Esophagus muscularis mucosa (tissue), 4 donors: ENCODE data around the gene MYO19.
"Not testable (repeated sequence)": the region's sequence is repeated elsewhere in the genome, so short reads cannot be mapped to it uniquely, and the experiment has no call there.

Source experiments
- EP300 ChIP-seq: sonication (generic); formaldehyde crosslinking; IDR thresholded peaks from one replicate; pipeline ENCODE4 v1.6.1; 2017; ENCODE audit warnings: antibody characterized with exemption
- POLR2A ChIP-seq: fragments of 450-650 bp; IDR thresholded peaks from one replicate; pipeline ENCODE4 v1.6.1; 2017; ENCODE audit warnings: antibody characterized with exemption, moderate library complexity, mild to moderate bottlenecking, low read depth
- POLR2AphosphoS5 ChIP-seq, 2 donors: sonication (generic); formaldehyde crosslinking; IDR thresholded peaks; one replicate each; pipeline ENCODE4 v1.6.1; 2017; ENCODE audit warnings: antibody characterized with exemption in 2 of 2
- TF ChIP-seq, protein P1 (sequence below), 3 experiments: fragments of 200-600 bp in 2 of 3; fragments of 450-650 bp in 1 of 3; sonication (generic) in 2 of 3; IDR thresholded peaks; one replicate each; pipeline ENCODE4 v1.5.1; 2017 to 2019; ENCODE audit warnings: antibody characterized with exemption in 3 of 3, mild to moderate bottlenecking in 2 of 3, moderate library complexity in 1 of 3

DNA sequence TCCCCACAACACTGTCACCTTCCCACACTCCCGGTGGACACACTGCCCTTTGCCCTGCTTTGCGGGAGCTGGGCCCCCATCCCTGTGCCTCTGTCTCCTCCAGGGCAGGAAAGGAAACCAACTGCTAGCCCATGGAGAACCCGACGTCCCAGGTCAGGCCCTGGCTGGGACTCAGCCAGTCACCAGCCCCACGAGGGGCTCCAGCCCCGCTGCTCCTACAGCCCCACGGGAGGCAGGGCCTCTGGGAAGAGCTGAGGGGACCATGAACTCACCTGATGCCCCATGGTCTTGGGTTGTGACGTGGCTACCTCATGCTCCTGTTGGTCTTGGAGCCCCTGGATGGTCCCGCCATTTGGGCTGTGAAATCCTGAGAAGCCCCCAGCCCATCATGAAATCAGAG lies 81.8 kb downstream of the MYO19 start:
- TF ChIP-seq, protein P1, sequence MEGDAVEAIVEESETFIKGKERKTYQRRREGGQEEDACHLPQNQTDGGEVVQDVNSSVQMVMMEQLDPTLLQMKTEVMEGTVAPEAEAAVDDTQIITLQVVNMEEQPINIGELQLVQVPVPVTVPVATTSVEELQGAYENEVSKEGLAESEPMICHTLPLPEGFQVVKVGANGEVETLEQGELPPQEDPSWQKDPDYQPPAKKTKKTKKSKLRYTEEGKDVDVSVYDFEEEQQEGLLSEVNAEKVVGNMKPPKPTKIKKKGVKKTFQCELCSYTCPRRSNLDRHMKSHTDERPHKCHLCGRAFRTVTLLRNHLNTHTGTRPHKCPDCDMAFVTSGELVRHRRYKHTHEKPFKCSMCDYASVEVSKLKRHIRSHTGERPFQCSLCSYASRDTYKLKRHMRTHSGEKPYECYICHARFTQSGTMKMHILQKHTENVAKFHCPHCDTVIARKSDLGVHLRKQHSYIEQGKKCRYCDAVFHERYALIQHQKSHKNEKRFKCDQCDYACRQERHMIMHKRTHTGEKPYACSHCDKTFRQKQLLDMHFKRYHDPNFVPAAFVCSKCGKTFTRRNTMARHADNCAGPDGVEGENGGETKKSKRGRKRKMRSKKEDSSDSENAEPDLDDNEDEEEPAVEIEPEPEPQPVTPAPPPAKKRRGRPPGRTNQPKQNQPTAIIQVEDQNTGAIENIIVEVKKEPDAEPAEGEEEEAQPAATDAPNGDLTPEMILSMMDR (IDR thresholded peaks at IDR 0.05): not testable (repeated sequence)
- not testable (repeated sequence) for TF ChIP-seq EP300; POLR2AphosphoS5 (IDR thresholded peaks at IDR 0.05); POLR2A
